Measurements from ENCODE around the gene TMPRSS11D. TPM values are rescaled to one million over a fixed set of nuclear protein-coding genes. Genes with fewer than 3 reads are reported as not detected.

The TMPRSS11D gene
- total and polyA plus RNA-seq, 2 of the 4 experiments (the other 2 are of a cell fraction), result not detected

GRCh38 chr4:67871867-67872266 is 11.9 kb downstream of the TMPRSS11D start:
- no peaks in the 10 kb centered on the region for H3K36me3 ChIP-seq (ENCODE audit: control insufficient read depth, insufficient read depth, low read length)
- DNase-seq (peak; percentile 61), ATAC-seq (ENCODE audit: low read depth) (peak; percentile 98)
- H2BK120ac ChIP-seq (ENCODE audit: low read depth, low read length), result no peak overlapping the region
- TF ChIP-seq POLR2A (IDR thresholded peaks at IDR 0.05; ENCODE audit: low read depth, low read length), result no peak
- TF ChIP-seq MXI1 (IDR thresholded peaks at IDR 0.05; ENCODE audit: borderline replicate concordance, low read depth, low read length), result no peak
- no peak for TF ChIP-seq CHD1 (IDR thresholded peaks at IDR 0.05; ENCODE audit: low read depth, low read length)
- TF ChIP-seq SMC3 (IDR thresholded peaks at IDR 0.05; ENCODE audit: low read depth, low read length), result peak; percentile 73
- TF ChIP-seq RAD21 (IDR thresholded peaks at IDR 0.05; ENCODE audit: low read length), result peak; percentile 82
- no peak for TF ChIP-seq BHLHE40 (IDR thresholded peaks at IDR 0.05; ENCODE audit: low read depth, low read length)
- no peak for TF ChIP-seq ELK1 (IDR thresholded peaks at IDR 0.05; ENCODE audit: borderline replicate concordance, low read depth, low read length)
- TF ChIP-seq USF2 (IDR thresholded peaks at IDR 0.05; ENCODE audit: low read depth, low read length), result no peak
- TF ChIP-seq MAFK (IDR thresholded peaks at IDR 0.05; ENCODE audit: low read depth, low read length), result no peak
- no peak for TF ChIP-seq FOS (IDR thresholded peaks at IDR 0.05; ENCODE audit: low read depth, low read length)
- peak; percentile 85 for TF ChIP-seq CTCF (conservative IDR thresholded peaks at IDR 0.05; ENCODE audit: low read depth, low read length)
- TF ChIP-seq RFX5 (IDR thresholded peaks at IDR 0.05; ENCODE audit: low read depth, low read length), result no peak
- TF ChIP-seq RCOR1 (IDR thresholded peaks at IDR 0.05; ENCODE audit: insufficient replicate concordance, low read length), result no peak
- TF ChIP-seq MAZ (IDR thresholded peaks at IDR 0.05; ENCODE audit: borderline replicate concordance, low read depth, low read length), result no peak
- TF ChIP-seq NFE2L2 (IDR thresholded peaks at IDR 0.05; ENCODE audit: low read depth, low read length), result no peak
- no peak for TF ChIP-seq CEBPB (IDR thresholded peaks at IDR 0.05; ENCODE audit: low read depth, low read length)
- no peak overlapping the region for H4K8ac ChIP-seq (ENCODE audit: low read depth in 2 of 2, low read length in 2 of 2)
- ChIA-PET CTCF (no interaction called here), POLR2A (ENCODE audit: unreplicated experiment) (no interaction called here)
- no peak overlapping the region for H3K18ac ChIP-seq (ENCODE audit: low read depth, low read length)
- no peak overlapping the region for H3K4me3 ChIP-seq (ENCODE audit: insufficient read depth, low read depth, low read length)
- H2BK5ac ChIP-seq (ENCODE audit: low read depth, low read length, poor library complexity, severe bottlenecking), result no peak overlapping the region
- in situ Hi-C loops (cut with MboI; ENCODE audit: low sequenced_read_pairs), result loop anchor here (5.0 to 10.0 kb wide), 2 partner anchors 35 to 303 kb away; no protein-coding TSS in a partner anchor
- no peaks in the 10 kb centered on the region for H4K20me1 ChIP-seq (ENCODE audit: insufficient read depth, low read length)
- H3K9me1 ChIP-seq (ENCODE audit: insufficient read depth, low read length), result no peaks in the 10 kb centered on the region
- intact Hi-C loops (cut with micrococcal nuclease), result loop anchor here (1.0 to 2.0 kb wide), 3 partner anchors 38 to 303 kb away; no protein-coding TSS in a partner anchor
- no peak overlapping the region for H3K56ac ChIP-seq (ENCODE audit: extremely low read depth, insufficient read depth, low read length)
- no peaks in the 10 kb centered on the region for H3K9me3 ChIP-seq (ENCODE audit: control insufficient read depth, insufficient read depth, low read length)
- H3K4me2 ChIP-seq (ENCODE audit: low read depth, low read length), result no peak overlapping the region
- no peak overlapping the region for H3K14ac ChIP-seq (replicated peaks; ENCODE audit: low read depth, low read length)
- no peak overlapping the region for H2AK9ac ChIP-seq (replicated peaks; ENCODE audit: low read depth, low read length, poor library complexity)
- H4K5ac ChIP-seq (ENCODE audit: low read depth, low read length), result no peak overlapping the region
- no peaks in the 10 kb centered on the region for H3K79me1 ChIP-seq (ENCODE audit: low read depth in 1 of 2, low read length in 2 of 2)
- no peak overlapping the region for H2BK20ac ChIP-seq (ENCODE audit: low read depth, low read length)
- no peak overlapping the region for H2BK15ac ChIP-seq (ENCODE audit: low read depth, low read length)
- H3K4ac ChIP-seq (ENCODE audit: low read depth, low read length), result no peak overlapping the region
- H3K23ac ChIP-seq (ENCODE audit: low read depth, low read length), result no peak overlapping the region
- no peak overlapping the region for H2AFZ ChIP-seq (replicated peaks; ENCODE audit: low read length, poor library complexity)
- no TSS peak for BruUV-seq (replicated peaks)
- dilution Hi-C loops (cut with HindIII; ENCODE audit: low sequenced_read_pairs, unreplicated experiment), result no loop called here
- 0 out of 2 replicates have a peak, but pooled peaks cover 2% of the 10 kb centered on the region for H3K4me1 ChIP-seq (ENCODE audit: control insufficient read depth, insufficient read depth, low read length)
- no peak overlapping the region for H4K91ac ChIP-seq (ENCODE audit: insufficient read depth, low read depth, low read length)
- H2AK5ac ChIP-seq (ENCODE audit: low read depth, low read length), result no peak overlapping the region
- H3K27ac ChIP-seq (ENCODE audit: insufficient read depth, low read length), result no peak overlapping the region
- no peak overlapping the region for H3K9ac ChIP-seq (ENCODE audit: low read depth, low read length)
- no peaks in the 10 kb centered on the region for H3K27me3 ChIP-seq (ENCODE audit: control insufficient read depth, insufficient read depth, low read length)
